Mesendoderm (in vitro differentiated cells): ENCODE results near the gene NMRK1. TPM values are rescaled to one million over a fixed set of nuclear protein-coding genes. Genes with fewer than 3 reads are reported as not detected.

Source experiments
- DNase-seq: peaks from one replicate; pipeline ENCODE4 v3.0.0; 2013
- H2AK5ac ChIP-seq: 2 replicates; pipeline ENCODE4 v1.6.1; 2013; ENCODE audit warnings: low read length, inconsistent platforms
- H2BK120ac ChIP-seq: 2 replicates; pipeline ENCODE4 v1.6.1; 2013; ENCODE audit warnings: low read depth, mild to moderate bottlenecking, low read length, moderate library complexity, mixed read lengths
- H2BK15ac ChIP-seq: replicated peaks from 2 replicates; pipeline ENCODE4 v1.6.1; 2013; ENCODE audit warnings: low read depth, mild to moderate bottlenecking, moderate library complexity
- H2BK5ac ChIP-seq: 2 replicates; pipeline ENCODE4 v1.6.1; 2013; ENCODE audit warnings: low read length, inconsistent platforms
- H3K18ac ChIP-seq: 2 replicates; pipeline ENCODE4 v1.6.1; 2013; ENCODE audit warnings: mild to moderate bottlenecking, low read length, mixed read lengths
- H3K23ac ChIP-seq: one replicate; pipeline ENCODE4 v1.6.1; 2013; ENCODE audit warnings: low read length
- H3K27ac ChIP-seq: 2 replicates; pipeline ENCODE4 v1.5.1; 2013; ENCODE audit warnings: low read depth, mild to moderate bottlenecking, inconsistent platforms, low read length, moderate library complexity
- H3K27me3 ChIP-seq: 2 replicates; pipeline ENCODE4 v1.6.1; 2013; ENCODE audit warnings: low read length, control low read depth, mild to moderate bottlenecking, inconsistent platforms; ENCODE audit not compliant: insufficient read depth, poor library complexity
- H3K36me3 ChIP-seq: 2 replicates; pipeline ENCODE4 v1.6.1; 2013; ENCODE audit warnings: low read length, inconsistent platforms; ENCODE audit not compliant: control insufficient read depth, insufficient read depth
- H3K4ac ChIP-seq: one replicate; pipeline ENCODE4 v1.6.1; 2013; ENCODE audit warnings: low read depth, mild to moderate bottlenecking, low read length, moderate library complexity
- H3K4me1 ChIP-seq: 2 replicates; pipeline ENCODE4 v1.6.1; 2013; ENCODE audit warnings: low read depth, low read length, inconsistent platforms; ENCODE audit not compliant: control insufficient read depth
- H3K4me2 ChIP-seq: 2 replicates; pipeline ENCODE4 v1.6.1; 2013; ENCODE audit warnings: low read length
- H3K4me3 ChIP-seq: 2 replicates; pipeline ENCODE4 v1.5.1; 2013; ENCODE audit warnings: mild to moderate bottlenecking, low read length
- H3K56ac ChIP-seq: one replicate; pipeline ENCODE4 v1.6.1; 2013; ENCODE audit warnings: low read length
- H3K79me1 ChIP-seq: 2 replicates; pipeline ENCODE4 v1.6.1; 2013; ENCODE audit warnings: low read length, inconsistent platforms
- H3K79me2 ChIP-seq: 2 replicates; pipeline ENCODE4 v1.6.1; 2013; ENCODE audit warnings: mild to moderate bottlenecking, low read length; ENCODE audit not compliant: control insufficient read depth, insufficient read depth
- H3K9ac ChIP-seq: 2 replicates; pipeline ENCODE4 v1.6.1; 2013; ENCODE audit warnings: low read length, inconsistent platforms
- H4K5ac ChIP-seq: one replicate; pipeline ENCODE4 v1.6.1; 2013; ENCODE audit warnings: low read length
- H4K8ac ChIP-seq: one replicate; pipeline ENCODE4 v1.6.1; 2013; ENCODE audit warnings: low read depth, mild to moderate bottlenecking, control low read depth, low read length, moderate library complexity
- WGBS: extraction: QIAGEN DNeasy Blood & Tissue Kit; methylation state at CpG from one replicate; pipeline ENCODE4 v1.1.7; 2013; ENCODE audit warnings: low lambda C conversion rate, missing lambda C conversion rate; ENCODE audit not compliant: insufficient coverage; ENCODE audit errors: extremely low coverage; 5-methylcytosine and 5-hydroxymethylcytosine counted together
- polyA plus RNA-seq, 2 experiments: library from polyadenylated mRNA; stranded (reverse); fragments of 200-250 nt; gene quantifications; one replicate each; pipeline ENCODE4 v1.2.3, GENCODE V29; 2013

NMRK1 gene
- polyA plus RNA-seq (2013, experiment 1 of 2), result 7.8 TPM
- 7.5 TPM for polyA plus RNA-seq (2013, experiment 2 of 2)

DNA sequence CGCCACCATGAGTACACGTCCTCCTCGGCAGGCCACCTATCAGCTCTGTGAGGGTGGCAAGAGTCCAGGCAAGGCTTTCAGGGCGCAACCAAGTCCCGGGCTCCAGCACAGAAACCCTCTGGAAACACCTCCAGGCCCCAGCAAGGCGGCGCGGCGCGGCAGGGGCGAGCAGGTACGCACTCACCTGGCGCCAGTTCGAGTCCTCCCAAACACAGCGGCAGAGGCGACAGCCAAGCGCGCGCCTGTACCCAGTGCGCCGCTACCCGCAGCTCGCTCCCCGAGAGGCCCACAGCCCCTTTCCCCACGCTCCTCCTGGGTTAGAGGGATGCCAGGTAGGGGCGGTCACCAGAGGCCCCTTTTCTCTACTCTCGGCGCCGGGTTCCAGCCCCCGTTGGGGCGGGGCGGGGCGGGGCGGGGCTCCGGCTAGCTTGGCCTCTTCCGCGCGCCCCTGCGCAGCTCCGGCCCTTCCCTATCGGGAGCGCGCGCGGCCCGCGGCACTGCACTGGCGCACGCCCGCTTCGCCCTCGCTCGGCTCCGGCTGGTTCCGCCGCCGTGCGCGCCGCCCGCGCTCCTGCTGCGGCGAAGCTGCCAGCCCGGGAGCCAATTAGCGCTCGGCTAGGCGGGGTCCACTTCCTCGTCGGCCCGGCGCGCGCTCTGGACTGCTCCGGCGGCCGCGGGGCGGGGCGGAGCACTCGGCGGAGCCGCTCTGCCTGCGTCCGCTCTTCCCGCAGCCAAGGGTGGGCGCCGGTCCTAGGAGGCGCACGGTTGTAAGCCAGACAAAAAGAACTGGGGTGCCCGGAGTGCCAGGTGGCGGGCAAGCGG, at the start of gene NMRK1, which contains the start of gene OSTF1:
Gene NMRK1, minus strand, starts transcription at position 332 of the 822 bp plus-strand sequence. CDS start 5,040 bp downstream, outside the sequence.
Gene OSTF1, plus strand, starts transcription at position 691 of the 822 bp plus-strand sequence. CDS start 179 bp downstream, outside the sequence.
- H3K27me3 ChIP-seq, result no peaks in the 10 kb centered on the region
- peak within 1 kb of the TSS; percentile 20 for H3K23ac ChIP-seq
- H3K36me3 ChIP-seq, result no peaks in the 10 kb centered on the region
- peak within 1 kb of the TSS; percentile 95 for H3K9ac ChIP-seq
- peak within 1 kb of the TSS; percentile 74 for H3K4ac ChIP-seq
- peak within 1 kb of the TSS; percentile 84 for H3K4me3 ChIP-seq
- peak within 1 kb of the TSS; percentile 92 for H3K27ac ChIP-seq
- no peak within 1 kb of the TSS for H2BK120ac ChIP-seq
- H2AK5ac ChIP-seq, result no peak within 1 kb of the TSS
- no peak within 1 kb of the TSS for H2BK15ac ChIP-seq
- no peak within 1 kb of the TSS for H4K5ac ChIP-seq
- H3K79me1 ChIP-seq, result peaks cover 6% of the 10 kb centered on the region
- H3K56ac ChIP-seq, result peak within 1 kb of the TSS; percentile 95
- no CpG with 5 or more reads among the region's 93 CpGs for WGBS
- H3K4me1 ChIP-seq, result peaks cover 11% of the 10 kb centered on the region
- peak within 1 kb of the TSS; percentile 89 for H2BK5ac ChIP-seq
- peak within 1 kb of the TSS; percentile 77 for H3K18ac ChIP-seq
- H3K79me2 ChIP-seq, result peaks cover 7% of the 10 kb centered on the region
- peak within 1 kb of the TSS; percentile 77 for H3K4me2 ChIP-seq
- H4K8ac ChIP-seq, result no peak within 1 kb of the TSS
- DNase-seq, result peak; percentile 98

DNA sequence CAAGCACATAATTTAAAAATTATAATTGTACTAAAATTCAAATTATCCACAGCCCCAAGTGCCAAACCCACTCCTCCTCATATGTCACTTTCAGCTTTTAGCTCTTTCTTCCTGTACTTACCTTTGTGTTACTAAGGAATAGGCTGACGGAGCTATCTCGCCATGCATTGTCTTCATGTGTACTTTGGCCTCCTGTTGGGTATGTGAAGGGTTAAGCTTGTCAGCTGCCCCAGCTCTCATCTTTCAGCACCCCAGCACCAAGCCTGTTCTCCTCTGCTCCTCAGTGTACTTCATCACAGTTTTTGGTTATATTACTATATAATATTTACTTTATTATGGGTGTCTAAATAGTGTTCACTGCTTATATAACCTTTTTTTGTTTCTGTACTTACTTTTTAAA, 46.5 kb upstream of the NMRK1 start:
- peak; percentile 8 for DNase-seq
- Histone ChIP-seq H3K27ac (no peak overlapping the region), H2BK15ac (no peak overlapping the region), H4K5ac (no peak overlapping the region), H3K18ac (no peak overlapping the region), H3K79me2 (no peaks in the 10 kb centered on the region), H3K4me3 (no peak overlapping the region), H2AK5ac (no peak overlapping the region), H2BK120ac (no peak overlapping the region), H3K79me1 (no peaks in the 10 kb centered on the region), H3K9ac (no peak overlapping the region), H3K4me2 (no peak overlapping the region), H3K4me1 (no peaks in the 10 kb centered on the region), H3K36me3 (no peaks in the 10 kb centered on the region), H3K4ac (no peak overlapping the region), H2BK5ac (no peak overlapping the region), H4K8ac (no peak overlapping the region), H3K23ac (no peak overlapping the region), H3K56ac (no peak overlapping the region), H3K27me3 (no peaks in the 10 kb centered on the region)
- WGBS, result no CpG with 5 or more reads among the region's 2 CpGs

DNA sequence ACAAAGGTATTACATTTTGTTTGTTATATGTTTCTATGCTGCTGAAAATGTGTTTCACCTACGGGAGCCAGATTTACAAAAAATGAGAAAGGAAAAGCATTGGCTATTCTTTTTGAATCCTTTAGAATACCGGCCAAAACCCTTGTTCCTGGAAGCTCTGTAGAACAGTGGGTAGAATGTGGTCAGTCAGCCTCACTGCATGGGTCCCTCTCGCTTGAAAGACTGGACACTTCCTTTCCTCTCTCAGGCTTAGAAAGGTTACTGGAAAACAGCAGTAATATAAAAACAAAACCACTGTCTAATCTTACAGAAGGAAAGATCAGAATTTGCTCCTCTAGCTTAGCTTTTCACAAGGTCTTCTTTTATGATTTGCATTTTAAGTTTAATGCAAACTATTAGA, 45.4 kb upstream of the NMRK1 start:
- H2BK120ac ChIP-seq, result no peak overlapping the region
- H3K4ac ChIP-seq, result no peak overlapping the region
- DNase-seq, result no peak
- H3K36me3 ChIP-seq, result no peaks in the 10 kb centered on the region
- H3K79me2 ChIP-seq, result no peaks in the 10 kb centered on the region
- H3K27ac ChIP-seq, result no peak overlapping the region
- no peak overlapping the region for H2BK15ac ChIP-seq
- WGBS, result no CpG with 5 or more reads among the region's 3 CpGs
- H3K4me1 ChIP-seq, result no peaks in the 10 kb centered on the region
- H3K9ac ChIP-seq, result no peak overlapping the region
- no peaks in the 10 kb centered on the region for H3K27me3 ChIP-seq
- H3K4me2 ChIP-seq, result no peak overlapping the region
- H3K79me1 ChIP-seq, result no peaks in the 10 kb centered on the region
- H3K56ac ChIP-seq, result no peak overlapping the region
- no peak overlapping the region for H3K18ac ChIP-seq
- no peak overlapping the region for H3K4me3 ChIP-seq
- H3K23ac ChIP-seq, result no peak overlapping the region
- no peak overlapping the region for H4K8ac ChIP-seq
- no peak overlapping the region for H2AK5ac ChIP-seq
- H4K5ac ChIP-seq, result no peak overlapping the region
- H2BK5ac ChIP-seq, result no peak overlapping the region

DNA sequence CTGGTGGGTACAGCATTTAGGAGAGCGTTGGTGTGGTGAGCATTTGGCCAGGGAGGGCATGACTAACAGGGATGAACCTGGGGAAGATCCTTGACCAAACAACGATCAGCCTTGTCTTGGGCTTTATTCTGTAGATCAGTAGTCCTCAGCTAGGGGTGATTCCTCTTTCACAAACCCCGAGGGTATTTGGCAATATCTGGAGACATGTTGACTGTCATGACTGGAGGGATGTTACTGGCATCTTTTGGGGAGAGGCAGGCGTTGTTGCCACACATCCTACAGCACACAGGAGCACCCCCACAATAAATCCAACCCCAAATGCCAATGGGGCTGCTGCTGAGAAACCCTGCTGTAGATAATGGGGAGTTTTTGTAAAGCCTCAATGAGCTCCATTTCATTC, 44.3 kb upstream of the NMRK1 start:
- Histone ChIP-seq H3K36me3 (no peaks in the 10 kb centered on the region), H2BK120ac (no peak overlapping the region), H3K4ac (no peak overlapping the region), H3K56ac (no peak overlapping the region), H3K4me2 (no peak overlapping the region), H4K8ac (no peak overlapping the region), H3K79me2 (no peaks in the 10 kb centered on the region), H3K9ac (no peak overlapping the region), H2BK15ac (no peak overlapping the region), H3K18ac (no peak overlapping the region), H2BK5ac (no peak overlapping the region), H4K5ac (no peak overlapping the region), H2AK5ac (no peak overlapping the region), H3K27me3 (no peaks in the 10 kb centered on the region), H3K4me1 (no peaks in the 10 kb centered on the region), H3K27ac (no peak overlapping the region), H3K23ac (no peak overlapping the region), H3K4me3 (no peak overlapping the region), H3K79me1 (no peaks in the 10 kb centered on the region)
- no peak for DNase-seq
- WGBS, result no CpG with 5 or more reads among the region's 4 CpGs

DNA sequence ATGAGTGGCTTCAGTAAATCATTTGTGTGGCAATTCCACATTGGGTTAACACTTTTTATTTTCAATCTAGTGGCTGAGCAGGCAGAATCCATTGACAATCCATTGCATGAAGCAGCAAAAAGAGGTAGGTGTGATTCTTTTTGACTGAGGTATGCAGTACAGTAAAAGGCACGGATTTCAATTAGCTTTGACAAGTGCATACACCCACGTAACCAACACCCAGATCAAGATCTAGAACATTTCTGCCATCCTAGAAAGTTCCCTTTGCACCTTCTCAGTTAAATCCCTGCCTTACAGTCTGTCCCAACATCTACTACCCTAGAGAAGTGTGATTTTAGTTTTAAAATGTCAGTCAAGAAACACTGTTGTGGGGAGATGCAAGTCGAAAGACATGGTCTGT, 43.7 kb upstream of the NMRK1 start:
- no peaks in the 10 kb centered on the region for H3K79me1 ChIP-seq
- H3K79me2 ChIP-seq, result no peaks in the 10 kb centered on the region
- no peak overlapping the region for H3K9ac ChIP-seq
- no peak overlapping the region for H3K23ac ChIP-seq
- DNase-seq, result no peak
- H2BK5ac ChIP-seq, result no peak overlapping the region
- no CpG with 5 or more reads among the region's 3 CpGs for WGBS
- H4K5ac ChIP-seq, result no peak overlapping the region
- no peak overlapping the region for H2BK15ac ChIP-seq
- no peak overlapping the region for H3K18ac ChIP-seq
- H3K56ac ChIP-seq, result no peak overlapping the region
- H3K27me3 ChIP-seq, result no peaks in the 10 kb centered on the region
- no peak overlapping the region for H3K4me2 ChIP-seq
- no peak overlapping the region for H3K4ac ChIP-seq
- no peak overlapping the region for H3K27ac ChIP-seq
- H3K4me1 ChIP-seq, result no peaks in the 10 kb centered on the region
- no peak overlapping the region for H2BK120ac ChIP-seq
- H3K36me3 ChIP-seq, result no peaks in the 10 kb centered on the region
- H3K4me3 ChIP-seq, result no peak overlapping the region
- no peak overlapping the region for H4K8ac ChIP-seq
- no peak overlapping the region for H2AK5ac ChIP-seq
